Stimulated activated CD8-positive, alpha-beta memory T cell treated with anti-CD3 and anti-CD28 coated beads, Interleukin-15, amount 100 ng/mL, for 48 hours (primary cell): ENCODE measurements around the gene ABCA5.
"Not testable (repeated sequence)": the region's sequence is repeated elsewhere in the genome, so short reads cannot be mapped to it uniquely, and the experiment has no call there.

Experiments used
- DNase-seq, 2 donors: peaks; one replicate each; pipeline ENCODE4 v3.0.0-alpha.2; 2020; ENCODE audit warnings: low read depth in 2 of 2

Gene ABCA5

DNA sequence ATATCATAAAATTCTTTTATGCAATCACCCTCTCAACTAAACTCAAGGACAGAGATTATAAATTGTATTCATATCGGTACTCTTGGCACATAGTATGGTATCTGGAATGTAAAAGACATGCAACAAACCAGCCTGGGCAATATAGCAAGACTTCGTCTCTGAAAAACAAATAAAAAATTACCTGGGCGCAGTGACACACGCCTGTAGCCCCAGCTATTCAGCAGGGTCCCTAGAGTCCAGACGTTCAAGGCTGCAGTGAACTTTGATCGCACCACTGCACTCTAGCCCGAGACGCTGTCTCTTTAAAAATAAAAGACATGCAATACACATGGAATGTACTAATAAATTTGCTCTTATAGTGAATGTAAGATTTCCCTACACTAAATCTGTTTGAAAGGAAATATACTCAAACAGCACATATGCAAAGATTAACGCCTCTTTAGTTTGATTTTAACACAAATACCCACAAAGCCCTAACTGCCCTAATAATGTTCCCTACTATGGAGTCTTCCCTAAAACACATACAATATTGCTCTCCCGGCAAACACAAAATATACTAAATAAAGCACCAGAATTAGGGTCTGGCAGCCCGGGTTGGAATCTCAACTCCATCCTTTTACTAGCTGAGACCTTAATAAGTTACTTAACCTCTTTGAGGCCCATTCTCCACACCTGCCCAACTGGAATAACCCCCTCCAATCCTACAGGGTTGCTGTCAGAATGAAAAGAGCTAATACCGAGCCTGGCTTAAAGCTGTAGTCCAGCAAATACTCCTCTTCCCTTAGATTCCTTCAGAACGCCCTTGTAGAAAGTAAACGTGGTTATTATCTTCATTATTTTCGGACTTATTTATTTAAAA is 1.2 kb downstream of the ABCA5 start:
- DNase-seq: no peak

DNA sequence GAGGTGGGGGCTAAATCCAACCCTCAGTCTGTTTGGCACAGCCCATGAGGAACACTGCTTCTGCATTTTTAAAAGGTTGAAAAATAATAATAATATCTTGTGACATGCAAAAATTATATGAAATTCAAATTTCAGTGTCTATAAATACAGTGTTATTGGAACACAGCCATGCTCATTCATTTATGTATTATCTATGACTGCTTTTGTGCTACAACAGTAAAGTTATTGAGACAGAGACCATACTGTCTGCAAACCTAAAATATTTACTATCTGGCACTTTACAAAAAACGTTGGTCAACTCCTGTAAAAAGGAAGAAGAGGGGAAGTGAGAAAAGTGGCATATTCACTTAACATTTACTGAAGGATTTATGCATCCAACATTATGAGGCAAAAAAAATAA is 3.1 kb downstream of the ABCA5 start:
- DNase-seq: no peak

DNA sequence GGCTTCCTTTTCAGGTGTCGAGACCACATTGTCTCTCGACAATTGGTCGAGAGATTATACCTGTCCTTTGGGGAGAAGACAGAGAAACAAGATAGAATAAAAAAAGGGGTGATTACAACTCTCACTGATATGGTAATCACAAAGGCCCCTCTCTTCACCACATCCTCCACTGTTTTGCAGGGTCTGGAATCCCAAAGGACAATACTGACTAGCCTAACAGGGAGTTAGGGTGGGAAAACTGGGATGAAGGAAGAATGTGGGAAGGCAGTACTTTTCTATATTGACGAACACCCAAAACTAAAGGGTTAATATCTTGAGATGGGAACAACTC is 6.1 kb downstream of the ABCA5 start:
- no peak for DNase-seq

DNA sequence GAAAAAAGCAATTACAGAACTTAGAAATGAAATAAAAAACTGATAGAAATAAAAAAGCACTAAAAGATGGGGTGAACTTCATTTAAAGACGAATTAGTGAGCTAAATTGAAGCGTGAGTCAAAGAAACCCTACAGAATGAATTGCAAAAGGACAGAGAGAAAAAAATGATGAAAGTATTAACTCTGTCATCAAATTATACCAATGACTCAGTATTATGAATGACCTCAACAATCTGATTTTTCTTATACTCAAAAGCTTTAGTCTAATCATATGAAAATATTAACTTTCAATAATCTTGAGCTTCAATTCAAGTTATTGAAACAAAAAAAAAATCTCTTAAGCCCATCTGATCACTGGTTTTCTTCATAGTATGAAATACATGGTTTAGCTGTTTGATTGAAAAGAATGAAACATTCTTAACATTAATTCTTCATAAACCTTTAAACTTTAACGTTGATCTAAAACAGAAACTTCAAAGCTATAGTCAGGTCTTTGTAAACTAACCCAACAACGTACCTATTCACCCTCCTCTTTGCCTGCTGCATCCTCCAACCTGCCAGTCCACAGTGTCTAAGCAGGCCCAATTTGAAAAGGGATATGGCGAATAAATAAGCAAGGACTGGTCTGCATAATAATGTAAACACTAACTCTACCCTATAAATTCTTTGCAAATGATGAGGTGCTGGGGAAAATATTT is 6.6 kb downstream of the ABCA5 start:
- DNase-seq: no peak

DNA sequence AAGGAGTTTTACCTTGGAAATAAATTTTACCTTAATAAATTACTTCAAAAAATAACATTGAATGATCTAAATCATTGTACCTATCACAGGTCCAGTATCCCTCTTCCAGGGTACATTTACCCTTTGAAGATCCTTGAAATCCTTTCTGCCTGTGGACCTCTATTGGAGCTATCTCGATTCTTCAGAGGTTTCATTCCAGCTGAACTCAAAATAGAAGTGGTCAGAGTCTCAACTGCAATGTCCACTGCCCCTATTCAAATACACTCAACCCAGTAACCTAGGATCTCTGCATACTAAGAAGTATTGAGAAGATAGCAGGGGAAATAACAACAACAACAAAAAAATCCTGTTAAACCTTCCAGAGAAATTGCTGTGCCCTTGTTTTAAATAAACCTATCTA is 9.3 kb downstream of the ABCA5 start:
- no peak for DNase-seq

DNA sequence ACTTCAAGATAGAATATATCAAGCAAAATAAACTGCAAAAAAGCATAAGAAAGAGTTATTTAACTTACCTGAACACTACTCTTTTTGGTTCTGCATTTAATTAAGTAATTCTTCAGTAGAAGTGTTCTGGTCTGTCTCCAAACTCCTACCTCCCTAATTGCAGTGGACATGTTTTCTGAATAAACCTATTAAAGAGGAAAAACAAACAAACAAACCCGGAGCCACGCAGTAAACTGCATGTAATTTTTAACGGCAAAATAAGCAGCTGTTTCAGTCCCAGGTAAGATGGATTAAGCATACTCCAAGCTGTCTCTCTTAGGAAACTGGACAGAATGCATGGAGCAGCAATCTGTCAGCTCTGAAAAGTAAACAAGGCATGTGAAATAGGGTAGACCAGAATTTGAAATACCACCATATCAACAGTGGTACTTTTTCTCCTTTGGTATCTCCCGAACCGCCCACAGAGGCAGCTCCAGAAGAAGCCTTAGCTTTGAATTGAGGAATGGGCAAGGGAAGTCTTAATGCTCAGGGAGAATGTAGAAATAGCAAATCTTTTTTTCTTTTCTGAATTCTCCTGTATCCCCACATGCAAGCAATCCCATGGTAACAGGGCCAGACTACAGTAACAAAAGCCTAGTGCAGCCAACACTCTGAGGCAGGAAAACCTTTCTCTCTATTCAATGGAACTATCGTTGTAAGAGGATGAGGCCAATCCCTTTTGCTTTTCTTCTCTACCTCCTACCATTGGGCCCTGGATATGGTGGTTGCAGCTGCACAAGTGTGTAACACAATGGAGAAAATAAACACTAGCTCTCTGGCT is 12.5 kb downstream of the ABCA5 start:
- no peak for DNase-seq

DNA sequence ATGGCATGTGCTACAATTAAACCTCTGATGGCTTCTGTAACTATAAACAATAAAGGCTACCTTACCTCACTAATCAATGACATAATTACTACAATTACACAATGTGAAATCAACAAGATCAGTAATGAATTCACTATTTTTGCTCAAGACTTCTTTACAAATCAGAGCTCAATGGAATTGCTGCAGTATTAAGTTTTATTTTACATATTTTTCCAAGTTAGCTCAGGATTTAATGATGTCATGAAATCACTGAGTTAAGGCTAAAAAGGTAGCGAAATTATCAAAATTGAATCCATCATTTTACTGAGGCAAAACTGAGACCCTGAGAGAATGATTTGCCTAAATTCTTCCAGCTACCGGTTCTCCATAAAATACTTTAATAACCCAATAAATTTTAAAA is 21.8 kb downstream of the ABCA5 start:
- no peak for DNase-seq

DNA sequence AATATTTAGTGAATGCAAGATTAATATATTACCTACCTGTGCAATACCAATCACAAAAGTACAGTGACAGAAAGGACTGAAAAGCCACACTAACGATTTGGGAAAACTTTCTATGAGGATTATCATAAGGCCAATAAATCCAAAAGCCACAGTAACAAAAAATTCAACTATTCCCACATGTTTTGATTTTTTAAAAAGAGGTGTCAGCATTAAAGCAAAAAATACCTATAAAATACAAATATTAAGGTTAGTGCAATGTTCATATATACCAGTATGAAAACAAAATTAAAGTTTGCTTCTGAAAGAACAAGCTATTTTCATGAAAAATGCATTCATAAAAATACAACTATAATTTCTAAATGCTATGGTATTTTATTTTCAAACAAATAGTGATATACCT is 24.3 kb downstream of the ABCA5 start:
- DNase-seq: no peak

DNA sequence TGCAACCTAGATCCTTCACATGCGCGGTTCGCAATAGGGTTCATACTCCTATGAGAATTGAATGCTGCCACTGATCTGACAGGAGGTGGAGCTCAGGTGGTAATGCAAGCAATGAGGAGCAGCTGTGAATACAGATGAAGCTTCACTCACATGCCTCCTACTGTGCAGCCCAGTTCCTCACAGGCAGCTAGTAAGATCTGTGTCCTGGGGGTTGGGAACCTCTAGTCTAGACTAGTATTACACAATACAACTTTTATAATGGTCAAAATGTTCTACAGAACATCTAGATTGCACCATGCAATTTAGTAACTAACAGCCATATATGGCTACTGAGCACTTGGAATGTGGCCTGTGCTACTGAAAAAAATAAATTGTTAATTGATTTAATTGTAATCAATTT is 26.7 kb downstream of the ABCA5 start:
- DNase-seq: no peak

DNA sequence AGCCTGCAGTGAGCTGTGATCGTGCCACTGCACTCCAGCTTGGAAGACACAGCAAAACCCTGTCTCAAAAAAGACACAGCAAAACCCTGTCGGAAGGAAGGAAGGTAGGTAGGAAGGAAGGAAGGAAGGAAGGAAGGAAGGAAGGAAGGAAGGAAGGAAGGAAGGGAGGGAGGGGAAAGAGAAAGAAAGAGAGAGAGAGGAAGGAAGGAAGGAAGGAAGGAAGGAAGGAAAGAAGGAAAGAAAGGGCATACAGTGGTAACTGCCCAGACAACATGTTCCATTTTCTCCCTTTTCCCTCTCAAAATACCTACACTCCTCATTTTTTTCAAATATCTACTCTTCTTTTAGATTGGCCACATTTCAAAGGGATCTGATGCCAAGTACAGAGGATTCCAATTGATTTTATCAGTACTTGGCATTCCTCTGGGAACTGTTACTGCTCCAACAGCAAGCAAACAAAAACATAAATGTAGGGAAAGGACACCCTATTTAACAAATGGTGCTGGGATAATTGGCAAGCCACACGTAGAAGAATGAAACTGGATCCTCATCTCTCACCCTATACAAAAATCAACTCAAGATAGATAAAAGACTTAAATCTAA is 28.7 kb downstream of the ABCA5 start:
- not testable (repeated sequence) for DNase-seq

DNA sequence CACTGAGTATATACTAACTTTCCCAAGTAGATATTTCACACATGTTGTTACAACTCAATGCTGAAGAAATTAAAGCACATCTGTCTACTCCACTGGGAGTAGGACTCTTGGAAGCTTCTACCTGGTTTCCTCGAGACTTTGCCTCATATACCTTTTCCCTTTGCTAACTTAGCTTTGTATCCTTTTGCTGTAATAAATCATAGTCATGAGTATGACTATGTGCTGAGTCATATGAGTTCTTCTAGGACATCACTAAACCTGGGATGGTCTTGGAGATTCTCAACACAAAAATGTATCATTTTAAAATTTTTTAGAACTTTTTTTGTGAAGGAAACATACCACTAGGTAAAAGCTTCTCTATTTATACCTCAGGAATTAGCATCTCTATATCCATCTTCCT is 39.8 kb downstream of the ABCA5 start:
- no peak for DNase-seq

DNA sequence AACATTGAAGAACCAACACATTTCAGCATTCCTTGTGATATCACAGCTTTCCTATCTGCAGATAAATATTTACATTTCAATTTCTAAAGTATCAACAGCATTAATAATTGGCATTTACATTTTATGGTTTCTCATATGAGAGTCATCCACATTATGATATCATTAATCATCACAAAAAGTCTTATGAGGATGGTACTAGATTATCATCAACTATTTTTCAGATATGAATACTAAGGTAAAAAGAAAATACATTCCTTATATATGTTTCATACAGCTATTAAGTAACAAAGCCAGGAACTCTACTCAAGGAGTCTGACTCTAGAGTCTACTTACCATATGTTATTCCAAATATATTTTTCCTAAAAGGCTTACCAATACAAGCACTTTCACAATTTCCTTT is 40.7 kb downstream of the ABCA5 start:
- no peak for DNase-seq

DNA sequence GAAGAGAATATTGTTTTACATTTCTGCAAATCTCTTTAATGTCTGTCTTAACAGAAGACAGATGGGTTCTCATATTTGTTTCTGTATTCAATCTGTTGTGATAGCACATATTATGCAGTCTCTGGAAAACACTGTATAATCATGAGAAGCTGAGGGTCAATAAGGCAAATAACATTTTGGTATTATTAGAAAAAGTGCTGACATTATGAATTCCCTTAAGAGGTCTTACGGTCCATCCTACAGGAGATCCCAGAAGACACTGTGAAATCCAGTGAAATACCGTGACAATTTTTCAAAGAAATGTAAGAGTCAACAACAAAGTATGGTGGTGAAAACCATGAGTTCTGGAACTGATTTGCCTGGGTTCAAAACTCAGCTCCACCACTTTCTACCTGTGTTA is 42.3 kb downstream of the ABCA5 start:
- DNase-seq: no peak

DNA sequence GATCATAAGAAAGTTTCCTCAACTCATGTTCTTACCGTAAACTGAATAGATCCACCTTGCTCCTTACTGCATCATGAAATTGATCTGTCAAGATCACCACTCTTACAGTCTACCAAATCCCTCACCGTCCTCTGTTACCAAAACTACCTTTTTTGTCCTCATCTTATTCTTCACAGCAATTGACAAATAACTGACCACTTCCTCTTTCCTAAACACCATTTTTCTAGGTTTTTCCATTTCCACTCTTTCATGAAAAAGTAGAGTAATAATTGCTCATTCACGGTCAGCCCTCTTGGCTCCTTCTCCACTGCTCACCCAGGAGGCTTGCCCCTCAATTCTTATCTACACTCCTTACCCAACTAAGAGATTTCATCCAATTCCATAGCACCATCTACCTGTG is 44.9 kb downstream of the ABCA5 start:
- DNase-seq: no peak

DNA sequence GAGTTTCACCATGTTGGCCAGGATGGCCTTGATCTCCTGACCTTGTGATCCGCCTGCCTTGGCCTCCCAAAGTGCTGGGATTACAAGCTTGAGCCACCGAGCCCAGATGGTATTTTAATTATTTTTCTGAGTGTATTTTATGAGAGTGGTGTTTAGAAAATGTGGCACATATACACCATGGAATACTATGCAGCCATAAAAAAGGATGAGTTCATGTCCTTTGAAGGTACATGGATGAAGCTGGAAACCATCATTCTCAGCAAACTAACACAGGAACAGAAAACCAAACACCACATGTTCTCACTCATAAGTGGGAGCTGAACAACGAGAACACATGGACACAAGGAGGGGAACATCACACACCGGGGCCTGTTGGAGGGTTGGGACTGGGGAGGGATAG is 50.7 kb downstream of the ABCA5 start:
- DNase-seq: not testable (repeated sequence)

DNA sequence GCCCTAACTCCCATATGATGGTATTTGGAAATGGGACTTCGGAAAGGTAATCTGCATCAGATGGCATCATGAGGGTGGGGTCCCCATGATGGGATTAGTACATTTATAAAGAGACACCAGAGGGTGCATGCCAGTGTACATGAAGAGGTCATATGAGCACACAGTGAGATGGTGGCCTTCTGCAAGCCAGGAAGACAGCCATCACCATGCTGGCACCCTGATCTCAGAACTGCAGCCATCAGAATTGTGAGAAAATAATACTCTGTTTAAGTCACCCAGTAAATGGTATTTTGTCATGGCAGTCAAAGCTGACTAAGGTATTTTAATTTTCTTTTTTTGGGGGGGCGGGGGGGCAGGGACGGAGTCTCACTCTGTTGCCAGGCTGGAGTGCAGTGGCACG is 51.2 kb downstream of the ABCA5 start:
- no peak for DNase-seq

DNA sequence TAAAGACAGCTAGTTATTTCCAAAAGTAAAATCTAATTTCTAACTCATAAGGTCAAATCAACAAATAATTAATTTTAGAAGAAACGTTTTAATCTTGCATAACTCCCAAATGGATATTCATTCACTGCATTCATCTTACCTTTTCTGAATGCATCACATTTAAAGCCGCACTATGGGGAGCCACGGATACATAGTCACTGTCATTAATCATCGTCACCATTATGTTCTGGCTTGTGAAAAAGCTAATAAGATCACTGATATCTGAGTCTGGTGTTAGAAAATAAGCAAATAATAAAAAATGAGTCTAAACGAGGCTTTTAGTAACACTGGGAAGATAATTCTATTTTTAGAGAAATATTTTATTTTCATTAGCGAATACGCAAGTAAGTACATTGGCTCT is 55.9 kb downstream of the ABCA5 start:
- DNase-seq: no peak

DNA sequence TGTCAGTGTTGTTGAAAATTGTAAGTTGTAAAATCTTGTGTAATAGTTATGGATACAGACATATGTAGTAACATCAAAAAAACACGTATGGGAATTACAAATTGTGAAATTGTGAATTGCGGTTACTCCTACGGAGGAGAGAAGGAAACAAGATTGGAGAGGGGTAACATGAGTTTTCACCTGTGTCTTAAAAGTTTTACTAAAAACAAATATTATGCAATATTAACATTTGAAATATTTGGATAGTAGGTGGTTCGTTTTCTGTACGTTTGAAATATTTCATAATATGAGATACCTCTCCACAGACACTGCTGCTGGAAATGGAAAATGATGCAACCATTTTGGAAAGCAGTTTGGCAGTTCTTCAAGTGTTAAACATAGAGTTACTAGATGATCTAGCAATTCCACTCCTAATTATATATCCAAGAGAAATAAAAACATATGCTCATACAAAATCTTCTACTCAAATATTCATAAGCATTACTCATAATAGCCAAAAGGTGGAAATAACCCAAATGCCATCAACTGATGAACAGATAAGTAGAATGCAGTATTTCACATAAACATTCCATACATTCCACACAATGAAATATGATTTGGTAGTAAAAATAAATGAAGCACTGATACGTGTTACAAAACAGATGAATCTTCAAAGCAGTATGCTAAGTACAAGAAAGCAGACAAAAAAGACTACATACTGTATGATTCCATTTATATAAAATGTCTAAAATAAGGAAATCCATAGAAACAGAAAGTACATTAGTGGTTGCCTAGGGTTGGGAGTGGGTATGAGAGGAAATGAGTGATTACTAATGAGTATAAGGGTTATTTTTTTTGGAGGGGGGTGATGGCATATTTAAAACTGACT is 57.6 kb downstream of the ABCA5 start:
- no peak for DNase-seq

DNA sequence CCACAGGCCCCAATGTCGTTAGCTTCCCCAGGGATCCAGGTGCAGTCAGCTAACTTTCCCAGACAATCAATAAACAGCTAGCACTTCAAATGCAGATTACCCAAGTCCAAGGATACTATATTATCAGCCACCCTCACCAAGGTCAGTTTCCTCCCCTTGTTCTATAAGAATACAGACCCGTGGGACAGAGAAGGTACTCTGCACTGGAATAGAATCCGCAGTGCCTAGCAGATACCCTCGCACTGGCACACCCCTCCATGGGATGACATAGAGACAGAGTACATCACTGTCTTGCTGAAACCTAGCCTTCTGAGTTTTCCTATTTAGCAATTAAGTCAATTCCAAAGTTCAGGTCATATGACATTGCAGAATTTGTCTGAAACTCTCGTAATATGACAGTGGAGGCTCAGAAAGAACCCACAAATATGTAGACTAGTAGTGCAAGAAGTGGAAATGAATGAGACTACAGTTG is 58.4 kb downstream of the ABCA5 start:
- DNase-seq: no peak

DNA sequence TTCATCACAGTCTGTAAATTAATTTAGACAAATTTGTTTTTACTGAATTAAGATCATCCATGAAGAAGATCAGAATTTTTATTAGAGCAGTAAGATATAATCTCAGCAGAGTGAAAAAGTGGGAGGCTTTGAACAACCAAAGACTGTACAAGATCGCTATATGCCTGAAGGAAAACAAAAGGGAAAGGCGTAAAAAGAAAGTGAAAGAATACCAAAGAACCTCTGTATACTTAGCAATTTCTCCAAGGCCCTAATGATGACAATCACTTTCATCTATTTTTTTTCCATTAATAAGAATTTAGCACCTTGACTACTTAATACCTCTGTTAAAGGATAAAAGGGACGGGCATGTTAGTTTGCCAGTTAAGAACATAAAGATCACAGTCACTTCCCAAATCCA is 59.7 kb downstream of the ABCA5 start:
- no peak for DNase-seq

DNA sequence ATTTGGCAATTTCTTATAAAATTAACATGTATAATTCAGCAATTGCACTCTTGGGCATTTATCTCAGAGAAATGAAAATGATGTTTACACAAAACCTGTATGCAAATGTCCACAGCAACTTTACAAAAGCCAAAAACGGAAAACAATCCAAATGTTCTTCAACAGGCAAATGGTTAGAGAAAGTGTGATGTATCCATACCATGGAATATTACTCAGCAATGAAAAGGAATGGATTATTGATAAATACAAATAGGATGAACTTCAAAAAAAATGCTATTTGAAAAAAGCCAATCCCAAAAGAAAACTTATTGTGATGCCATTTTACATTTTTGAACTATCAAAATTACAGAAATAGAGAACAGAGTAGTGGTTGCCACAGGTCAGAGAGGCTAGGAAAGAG is 61.1 kb downstream of the ABCA5 start:
- DNase-seq: no peak
